Lower leg skin (tissue), 4 donors: ENCODE measurements around the gene RPH3AL. TPM values are rescaled to one million over a fixed set of nuclear protein-coding genes. Genes with fewer than 3 reads are reported as not detected.

Source experiments
- DNase-seq, 2 donors: peaks; one replicate each; pipeline ENCODE4 v3.0.0-alpha.2; 2019; ENCODE audit warnings: low spot score in 2 of 2
- H3K4me3 ChIP-seq: fragments of 200-600 bp; sonication (generic); 2 replicates; pipeline ENCODE4 v1.5.1; 2017; ENCODE audit warnings: mild to moderate bottlenecking, low read depth; ENCODE audit not compliant: poor library complexity, severe bottlenecking
- CTCF ChIP-seq, 3 donors: fragments of 450-650 bp; IDR thresholded peaks; one replicate each; pipeline ENCODE4 v1.5.1; 2016; ENCODE audit warnings: antibody characterized with exemption in 3 of 3, mild to moderate bottlenecking in 3 of 3, moderate library complexity in 2 of 3
- POLR2A ChIP-seq, 2 donors: fragments of 450-650 bp; IDR thresholded peaks; one replicate each; pipeline ENCODE4 v1.6.1; 2016 to 2017; ENCODE audit warnings: antibody characterized with exemption in 2 of 2, mild to moderate bottlenecking in 1 of 2, moderate library complexity in 1 of 2
- WGBS, 2 donors: methylation state at CpG; one replicate each; pipeline ENCODE4 v1.1.5; 2018; 5-methylcytosine and 5-hydroxymethylcytosine counted together
- intact Hi-C: fragments of 100-400 bp; cut with DNase I; formaldehyde crosslinking; loops from one replicate; pipeline ENCODE4 v1.15.0; 2023; ENCODE audit warnings: low total_unique reads
- total RNA-seq, 4 donors: library from RNA; depleted of rRNA; stranded (reverse); fragments of >200 nt; gene quantifications; one replicate each; pipeline ENCODE4 v1.1.0, GENCODE V29; 2016

RPH3AL gene
- total RNA-seq, 4 donors from 2014 or later: 8.6 to 22.9 (median 15.9) TPM

- TF ChIP-seq CTCF (IDR thresholded peaks at IDR 0.05) (no peak), POLR2A (IDR thresholded peaks at IDR 0.05) (no peak)
- DNase-seq: peak in 1 of 2 donors; percentile 17
- intact Hi-C loops: no loop called here
- WGBS, 2 donors: 71 to 81% methylated on average over 15 of the region's 15 CpGs
- no peak overlapping the region for H3K4me3 ChIP-seq
Observed at GRCh38 chr17:296379-296778, 56.2 kb downstream of the RPH3AL start.

- H3K4me3 ChIP-seq: no peak overlapping the region
- 73 to 75% methylated on average over 29 of the region's 29 CpGs for WGBS, 2 donors
- DNase-seq: peak in 1 of 2 donors; percentile 70
- TF ChIP-seq POLR2A (IDR thresholded peaks at IDR 0.05) (no peak), CTCF (IDR thresholded peaks at IDR 0.05) (no peak)
- intact Hi-C loops: no loop called here
Observed at GRCh38 chr17:292531-293382, 59.9 kb downstream of the RPH3AL start.

GRCh38 chr17:292016-292415, 60.6 kb downstream of the RPH3AL start:
- DNase-seq: peak in 1 of 2 donors; percentile 64
- intact Hi-C loops: no loop called here
- WGBS, 2 donors: 90 to 97% methylated on average over 10 of the region's 10 CpGs
- no peak for TF ChIP-seq CTCF (IDR thresholded peaks at IDR 0.05)
- TF ChIP-seq POLR2A (IDR thresholded peaks at IDR 0.05): no peak
- no peak overlapping the region for H3K4me3 ChIP-seq

- TF ChIP-seq POLR2A (IDR thresholded peaks at IDR 0.05): no peak
- TF ChIP-seq CTCF (IDR thresholded peaks at IDR 0.05): no peak
- intact Hi-C loops: no loop called here
- no peak overlapping the region for H3K4me3 ChIP-seq
- 77 to 84% methylated on average over 7 of the region's 7 CpGs for WGBS, 2 donors
- no peak for DNase-seq
Observed at GRCh38 chr17:291587-291986, 61.0 kb downstream of the RPH3AL start.

- no peak overlapping the region for H3K4me3 ChIP-seq
- peak in 1 of 2 donors; percentile 68 for DNase-seq
- intact Hi-C loops: no loop called here
- WGBS, 2 donors: 88 to 93% methylated on average over 18 of the region's 18 CpGs
- no peak for TF ChIP-seq POLR2A (IDR thresholded peaks at IDR 0.05)
- no peak for TF ChIP-seq CTCF (IDR thresholded peaks at IDR 0.05)
Observed at GRCh38 chr17:290626-291025, 62.0 kb downstream of the RPH3AL start.
